ENCODE results near the gene PTPRN2. TPM values are rescaled to one million over a fixed set of nuclear protein-coding genes. Genes with fewer than 3 reads are reported as not detected.
"Not testable (repeated sequence)": the region's sequence is repeated elsewhere in the genome, so short reads cannot be mapped to it uniquely, and the experiment has no call there.

The PTPRN2 gene
- total RNA-seq, 4 donors from 2014 or later: 2.0 to 9.5 (median 2.6) TPM

- ATAC-seq (ENCODE audit: low FRiP score) (no peak), DNase-seq (ENCODE audit: low spot score) (no peak)
Observed at GRCh38 chr7:158384746-158385145, 202.9 kb downstream of the PTPRN2 start.

DNA sequence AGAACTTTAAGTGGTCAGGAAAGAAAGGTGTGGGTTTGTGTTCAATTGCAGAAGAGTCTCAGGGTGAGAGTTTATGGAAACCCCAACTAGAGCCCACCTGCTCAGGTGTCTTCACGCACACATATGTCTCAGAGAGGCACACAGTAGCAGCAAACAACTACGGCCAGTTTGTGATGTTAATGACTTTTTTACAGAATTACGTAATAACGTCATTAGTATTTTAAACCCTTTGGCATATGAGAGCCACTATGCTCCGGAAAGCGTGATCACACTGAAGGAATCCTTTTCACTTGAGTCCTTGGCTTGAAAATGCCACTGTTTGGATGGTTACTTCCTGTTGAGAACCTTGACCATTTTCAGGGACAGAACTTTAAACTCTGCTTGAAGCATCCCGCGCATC is 204.0 kb downstream of the PTPRN2 start:
- DNase-seq (ENCODE audit: low spot score) (no peak), ATAC-seq (ENCODE audit: low FRiP score) (no peak)
- TF ChIP-seq CTCF (IDR thresholded peaks at IDR 0.05): no peak

More at GRCh38 chr7:158384746-158385145, 202.9 kb downstream of the PTPRN2 start:
- TF ChIP-seq CTCF (IDR thresholded peaks at IDR 0.05): no peak

DNA sequence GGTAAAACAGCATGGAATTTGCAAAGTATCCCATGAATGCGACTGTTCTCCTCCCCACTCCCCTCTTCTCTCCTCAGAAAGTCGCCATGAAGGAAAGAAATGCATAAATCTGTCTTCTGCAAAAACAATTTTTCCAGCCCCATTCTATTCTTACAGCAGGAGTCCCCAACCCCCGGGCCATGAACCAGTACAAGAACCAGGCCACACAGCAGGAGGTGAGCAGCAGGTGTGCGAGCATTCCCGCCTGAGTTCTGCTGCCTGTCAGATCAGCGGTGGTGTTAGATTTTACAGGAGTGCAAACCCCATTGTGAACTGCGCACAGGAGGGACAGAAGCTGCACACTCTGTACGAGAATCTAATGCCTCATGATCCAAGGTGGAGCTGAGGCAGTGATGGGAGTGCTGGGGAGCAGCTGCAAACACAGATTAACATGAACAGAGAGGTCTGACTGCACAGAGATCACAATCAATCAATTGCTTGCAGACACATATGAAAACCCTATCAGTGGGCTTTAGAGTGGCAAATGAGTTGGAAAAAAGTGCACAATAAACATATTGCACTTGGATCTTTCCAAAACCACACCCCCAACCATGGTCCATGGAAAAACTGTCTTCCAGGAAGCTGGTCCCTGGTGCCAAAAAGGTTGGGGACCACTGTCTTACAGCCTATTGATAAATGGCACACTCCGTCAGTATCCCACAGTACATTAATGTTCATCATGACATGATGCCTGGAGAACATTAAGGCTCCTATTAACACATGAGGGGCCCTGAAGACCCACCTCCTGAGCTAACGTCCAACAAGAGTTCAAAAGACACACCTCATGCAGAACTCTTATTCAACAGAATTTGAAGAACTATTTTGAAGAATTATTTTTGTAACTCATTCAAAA is 205.0 kb downstream of the PTPRN2 start:
- DNase-seq (ENCODE audit: low spot score) (no peak), ATAC-seq (ENCODE audit: low FRiP score) (no peak)
- TF ChIP-seq CTCF (IDR thresholded peaks at IDR 0.05): no peak

GRCh38 chr7:158381956-158382355 is 205.7 kb downstream of the PTPRN2 start:
- no peak for TF ChIP-seq CTCF (IDR thresholded peaks at IDR 0.05)
- DNase-seq (ENCODE audit: low spot score): no peak
- no peak for ATAC-seq (ENCODE audit: low FRiP score)

DNA sequence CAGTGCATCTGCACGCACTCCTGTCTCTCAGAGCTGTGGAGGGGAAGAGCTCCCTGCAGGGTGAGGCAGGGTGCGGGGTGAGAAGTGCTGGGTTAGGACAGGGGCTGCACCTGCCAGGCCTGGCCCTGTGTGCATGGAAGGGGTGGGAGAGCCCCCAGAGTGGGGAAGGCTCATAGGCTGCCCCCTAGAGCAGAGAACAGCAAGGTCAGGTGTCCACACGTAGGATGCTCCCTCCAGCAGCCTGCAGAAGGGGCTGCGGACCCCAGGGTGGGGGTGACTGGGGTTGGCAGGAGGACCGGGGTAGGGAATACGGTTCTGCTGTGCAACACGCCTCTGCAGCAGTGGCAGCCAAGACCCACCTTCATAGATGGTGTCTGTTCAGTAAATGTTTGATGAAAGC is 208.6 kb downstream of the PTPRN2 start:
- DNase-seq (ENCODE audit: low spot score) (no peak), ATAC-seq (ENCODE audit: low FRiP score) (no peak)
- TF ChIP-seq CTCF (IDR thresholded peaks at IDR 0.05): no peak

GRCh38 chr7:158377800-158378623 is 209.6 kb downstream of the PTPRN2 start:
- no peak for TF ChIP-seq CTCF (IDR thresholded peaks at IDR 0.05)
- no peak for DNase-seq (ENCODE audit: low spot score)
- no peak for ATAC-seq (ENCODE audit: low FRiP score)

DNA sequence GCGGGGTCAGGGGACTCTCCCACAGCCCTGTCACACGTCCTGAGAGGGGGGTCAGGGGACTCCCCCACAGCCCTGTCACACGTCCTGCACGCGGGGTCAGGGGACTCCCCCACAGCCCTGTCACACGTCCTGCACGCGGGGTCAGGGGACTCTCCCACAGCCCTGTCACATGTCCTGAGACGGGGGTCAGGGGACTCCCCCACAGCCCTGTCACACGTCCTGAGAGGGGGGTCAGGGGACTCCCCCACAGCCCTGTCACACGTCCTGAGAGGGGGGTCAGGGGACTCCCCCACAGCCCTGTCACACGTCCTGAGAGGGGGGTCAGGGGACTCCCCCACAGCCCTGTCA is 210.8 kb downstream of the PTPRN2 start:
- DNase-seq (ENCODE audit: low spot score); ATAC-seq (ENCODE audit: low FRiP score): not testable (repeated sequence)

GRCh38 chr7:158376146-158376838 is 211.3 kb downstream of the PTPRN2 start:
- ATAC-seq (ENCODE audit: low FRiP score); DNase-seq (ENCODE audit: low spot score): not testable (repeated sequence)

Measured in omental fat pad (tissue), 4 donors.